Measurements from ENCODE around the gene POR. TPM values are rescaled to one million over a fixed set of nuclear protein-coding genes. Genes with fewer than 3 reads are reported as not detected.
A peak's percentile ranks its signal among the peaks of the same experiment; 100 is the strongest.
"Not testable (repeated sequence)": the region's sequence is repeated elsewhere in the genome, so short reads cannot be mapped to it uniquely, and the experiment has no call there.

POR gene
- total and polyA plus RNA-seq, 12 donors = 268 to 1,301 (median 597) TPM

- Histone ChIP-seq H3K36me3 (replicated peaks in 1 of 2) (peaks cover 0 to 19% of the 10 kb centered on the region in 2 donors), H3K27ac (no peak overlapping the region), H3K9me3 (replicated peaks in 1 of 3) (no peaks in the 10 kb centered on the region), H3K4me1 (replicated peaks in 1 of 2) (no peaks in the 10 kb centered on the region), H3K4me3 (no peak overlapping the region), H3K27me3 (no peaks in the 10 kb centered on the region)
- TF ChIP-seq CTCF (IDR thresholded peaks at IDR 0.05) (no peak), POLR2A (IDR thresholded peaks at IDR 0.05) (no peak)
- 89 to 95% (median 91%) methylated on average over 7 of the region's 7 CpGs for WGBS, 4 donors
- no peak for DNase-seq
- intact Hi-C loops (cut with DNase I) = no loop called here
These were observed 107.2 kb downstream of the POR start for GRCh38 chr7:76022026-76022780.

GRCh38 chr7:76023002-76023401, 108.0 kb downstream of the POR start:
- Histone ChIP-seq H3K4me1 (replicated peaks in 1 of 2) (no peaks in the 10 kb centered on the region), H3K9me3 (replicated peaks in 1 of 3) (no peaks in the 10 kb centered on the region), H3K27me3 (no peaks in the 10 kb centered on the region), H3K4me3 (no peak overlapping the region), H3K36me3 (replicated peaks in 1 of 2) (peaks cover 0 to 19% of the 10 kb centered on the region in 2 donors), H3K27ac (no peak overlapping the region)
- intact Hi-C loops (cut with DNase I) = no loop called here
- no peak for TF ChIP-seq POLR2A (IDR thresholded peaks at IDR 0.05)
- no peak for TF ChIP-seq CTCF (IDR thresholded peaks at IDR 0.05)
- WGBS, 4 donors = 42 to 68% (median 52%) methylated on average over 4 of the region's 4 CpGs
- peak in 2 of 7 donors; percentile 32 to 39 for DNase-seq

GRCh38 chr7:76029682-76030081, 114.7 kb downstream of the POR start:
- H3K4me1 ChIP-seq (replicated peaks in 1 of 2); H3K4me3 ChIP-seq; intact Hi-C loops (cut with DNase I); DNase-seq; H3K27me3 ChIP-seq; H3K9me3 ChIP-seq (replicated peaks in 1 of 3); H3K27ac ChIP-seq; H3K36me3 ChIP-seq (replicated peaks in 1 of 2): not testable (repeated sequence)
- WGBS, 4 donors = 88 to 97% (median 95%) methylated on average over 7 of the region's 7 CpGs

GRCh38 chr7:76031964-76032363, 117.0 kb downstream of the POR start:
- Histone ChIP-seq H3K4me1 (replicated peaks in 1 of 2) (peaks cover 0 to under 1% of the 10 kb centered on the region in 2 donors), H3K27me3 (no peaks in the 10 kb centered on the region), H3K27ac (no peak overlapping the region), H3K36me3 (replicated peaks in 1 of 2) (no peaks in the 10 kb centered on the region), H3K4me3 (no peak overlapping the region), H3K9me3 (replicated peaks in 1 of 3) (no peaks in the 10 kb centered on the region)
- TF ChIP-seq CTCF (IDR thresholded peaks at IDR 0.05) (no peak), POLR2A (IDR thresholded peaks at IDR 0.05) (no peak)
- no peak for DNase-seq
- 90 to 100% (median 96%) methylated on average over 1 of the region's 1 CpG for WGBS, 4 donors
- intact Hi-C loops (cut with DNase I) = no loop called here

Small RNAs within 50 kb of the gene (microRNA-seq; reads per million reads assigned to microRNA genes)
- gene MIR4651 = 1.7 to 3.8 (median 2.2) reads per million in 3 donors

Small RNAs within 50 kb of the gene (small RNA-seq; reads per million reads assigned to genes)
- gene SNORA14A = 8.1 to 23.4 reads per million in 2 donors

Other genes with a start within 250 kb of the POR start
- 10 to 100 TPM; 24.3 to 48.9 (median 34.0) TPM for gene HIP1, start 176.2 kb upstream of the POR start, total RNA-seq
- gene HIP1, start 176.2 kb upstream of the POR start, polyA plus RNA-seq = 10 to 100 TPM in 1 of 3 donors, 1 to 10 TPM in 2; 5.9 to 18.2 (median 9.7) TPM
- gene CCL26, start 142.9 kb upstream of the POR start, total RNA-seq = 1 to 10 TPM in 4 of 9 donors, under 1 TPM in 2, not detected in 3; 0.44 to 1.7 (median 1.4) TPM
- gene CCL26, start 142.9 kb upstream of the POR start, polyA plus RNA-seq = 1 to 10 TPM; 1.2 to 9.5 (median 5.2) TPM
- gene CCL24, start 101.3 kb upstream of the POR start, total RNA-seq = 1 to 10 TPM in 2 of 9 donors, under 1 TPM in 1, not detected in 6; 0.91 to 4.0 (median 2.1) TPM
- under 1 TPM in 1 of 3 donors, not detected in 2; 0.64 TPM for gene CCL24, start 101.3 kb upstream of the POR start, polyA plus RNA-seq
- gene RHBDD2, start 36.1 kb upstream of the POR start, total RNA-seq = 100 to 1,000 TPM; 123 to 575 (median 256) TPM
- 100 to 1,000 TPM; 187 to 225 (median 224) TPM for gene RHBDD2, start 36.1 kb upstream of the POR start, polyA plus RNA-seq
- 100 to 1,000 TPM in 4 of 9 donors, 10 to 100 TPM in 5; 51.4 to 277 (median 81.1) TPM for gene TMEM120A, start 79.4 kb downstream of the POR start, total RNA-seq
- gene TMEM120A, start 79.4 kb downstream of the POR start, polyA plus RNA-seq = 100 to 1,000 TPM; 197 to 260 (median 227) TPM
- 10 to 100 TPM; 20.9 to 70.7 (median 43.3) TPM for gene STYXL1, start 132.8 kb downstream of the POR start, total RNA-seq
- 10 to 100 TPM; 54.1 to 82.0 (median 64.2) TPM for gene STYXL1, start 132.8 kb downstream of the POR start, polyA plus RNA-seq
- 100 to 1,000 TPM; 140 to 359 (median 217) TPM for gene MDH2, start 133.0 kb downstream of the POR start, total RNA-seq
- gene MDH2, start 133.0 kb downstream of the POR start, polyA plus RNA-seq = 100 to 1,000 TPM in 1 of 3 donors, 10 to 100 TPM in 2; 42.5 to 284 (median 60.3) TPM

All from adrenal gland (tissue), 12 donors.